GM19372 (cell line): ENCODE measurements around the gene PPP1R9B.

Experiments
- ATAC-seq: cut with Tn5 transposase; IDR thresholded peaks from one replicate; pipeline ENCODE4 v1.9.1; 2021; ENCODE audit warnings: mild to moderate bottlenecking, low read depth, moderate library complexity; ENCODE audit not compliant: unreplicated experiment

PPP1R9B gene

GRCh38 chr17:50096092-50096491 lies 54.4 kb downstream of the PPP1R9B start:
- ATAC-seq: no peak

GRCh38 chr17:50095626-50096037 lies 54.8 kb downstream of the PPP1R9B start:
- no peak for ATAC-seq

- ATAC-seq: peak; percentile 91
These were observed 55.5 kb downstream of the PPP1R9B start, which contains the start of gene PDK2 for GRCh38 chr17:50094753-50095619. TSS of gene PDK2 (plus strand) at chr17:50095351. CDS start at chr17:50095436, 85 bp downstream.

DNA sequence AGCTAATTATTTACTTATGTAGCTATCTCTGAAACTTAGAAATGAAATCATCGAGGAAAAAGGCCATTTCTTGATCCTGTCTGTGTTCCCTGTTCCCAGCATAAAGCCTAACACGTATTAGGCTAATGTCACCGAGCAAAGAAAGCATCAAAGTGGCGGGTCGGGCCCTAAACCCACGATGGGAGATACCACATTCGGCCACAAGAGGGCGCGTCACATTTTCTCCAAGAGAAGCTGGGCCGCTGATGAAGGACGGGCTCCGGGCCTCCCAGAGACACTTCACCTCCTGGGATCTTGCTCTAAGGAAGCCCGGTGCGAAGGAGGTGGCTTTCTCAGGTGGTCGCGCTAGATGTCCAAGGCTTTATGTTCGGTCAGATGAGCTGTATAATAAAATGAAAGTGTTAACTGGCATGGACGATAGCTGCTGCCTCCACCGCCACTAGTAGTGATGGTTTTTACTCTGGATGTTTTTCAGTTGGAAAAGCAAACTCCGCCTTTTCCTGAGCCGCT lies 56.2 kb downstream of the PPP1R9B start:
- no peak for ATAC-seq

GRCh38 chr17:50093807-50094206 lies 56.7 kb downstream of the PPP1R9B start:
- no peak for ATAC-seq

DNA sequence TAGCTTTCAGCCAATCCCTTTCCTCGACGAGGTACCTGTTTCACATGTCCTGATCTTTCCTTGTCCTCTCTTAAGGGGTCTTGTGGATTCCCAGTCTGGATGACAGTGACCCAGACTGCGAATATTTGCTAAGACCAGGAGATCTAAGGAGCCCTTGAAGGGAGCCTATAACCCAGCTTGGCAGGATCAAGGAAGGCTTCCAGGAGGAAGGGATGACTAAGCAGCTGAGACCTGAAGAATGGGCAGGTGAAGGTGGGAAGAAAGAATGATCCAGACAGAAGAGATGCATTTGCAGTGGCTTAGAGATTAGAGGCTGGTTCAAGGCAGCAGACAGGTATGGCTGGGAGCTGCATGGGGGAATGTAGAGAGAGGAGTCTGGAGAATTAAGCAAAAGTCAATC lies 57.2 kb downstream of the PPP1R9B start:
- no peak for ATAC-seq

GRCh38 chr17:50091918-50092285 lies 58.6 kb downstream of the PPP1R9B start:
- no peak for ATAC-seq

DNA sequence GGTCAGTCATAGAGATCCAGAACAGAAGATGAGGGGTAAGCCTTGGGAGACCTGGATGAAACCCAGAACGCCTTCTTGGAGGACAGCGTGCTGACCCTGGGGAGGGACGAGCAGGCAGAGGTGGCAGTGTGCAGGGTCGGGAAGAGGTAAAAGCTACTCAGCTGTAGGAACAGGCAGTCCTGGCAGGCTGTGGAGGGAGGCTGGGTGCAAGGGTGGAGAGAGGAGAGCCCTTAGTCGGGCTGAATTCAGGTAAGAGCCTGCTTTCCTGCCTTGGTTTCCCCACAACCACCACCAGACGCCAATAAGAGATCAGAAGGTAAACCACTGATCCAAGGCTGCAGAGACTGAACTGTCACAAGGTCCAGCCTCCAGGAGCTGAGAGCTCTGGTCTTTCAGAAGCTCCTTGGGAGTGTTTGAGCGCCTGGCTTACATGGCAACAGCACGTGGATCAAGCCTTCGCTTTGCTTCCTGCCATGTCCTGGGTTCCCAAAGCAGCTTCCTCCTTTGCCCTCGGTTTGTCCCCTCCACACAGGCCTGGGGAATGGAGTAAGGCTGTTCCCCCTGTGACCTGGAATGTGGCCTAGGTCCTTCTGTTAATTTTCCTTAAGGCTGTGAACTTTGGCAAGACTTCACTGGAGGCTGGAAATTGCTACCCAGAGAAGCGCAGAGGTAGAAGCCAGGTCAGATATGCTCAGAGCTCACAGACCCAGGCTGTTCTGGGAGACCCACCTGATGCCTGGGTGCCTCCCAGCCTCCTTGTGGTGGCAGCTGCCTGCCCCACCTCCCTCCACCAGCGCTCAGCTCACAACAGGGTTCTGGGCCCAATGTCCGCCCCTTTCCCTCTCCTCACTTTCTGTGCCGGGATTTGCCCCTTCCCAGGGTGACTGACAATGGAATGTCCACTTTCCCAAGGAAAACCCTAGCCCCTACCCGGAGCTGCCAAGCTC lies 59.2 kb downstream of the PPP1R9B start:
- ATAC-seq: no peak

DNA sequence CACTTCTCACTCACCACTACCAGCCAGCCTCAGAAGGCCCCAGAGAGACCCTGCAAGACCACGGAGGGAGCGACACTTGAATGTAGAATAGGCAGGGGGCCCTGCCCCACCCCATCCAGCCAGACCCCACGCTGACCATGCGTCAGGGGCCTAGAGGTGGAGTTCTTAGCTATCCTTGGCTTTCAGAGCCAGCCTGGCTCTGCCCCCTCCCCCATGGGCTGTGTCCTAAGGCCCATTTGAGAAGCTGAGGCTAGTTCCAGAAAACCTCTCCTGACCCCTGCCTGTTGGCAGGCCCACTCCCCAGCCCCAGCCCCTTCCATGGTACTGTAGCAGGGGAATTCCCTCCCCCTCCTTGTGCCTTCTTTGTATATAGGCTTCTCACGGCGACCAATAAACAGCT lies 60.4 kb downstream of the PPP1R9B start:
- no peak for ATAC-seq

DNA sequence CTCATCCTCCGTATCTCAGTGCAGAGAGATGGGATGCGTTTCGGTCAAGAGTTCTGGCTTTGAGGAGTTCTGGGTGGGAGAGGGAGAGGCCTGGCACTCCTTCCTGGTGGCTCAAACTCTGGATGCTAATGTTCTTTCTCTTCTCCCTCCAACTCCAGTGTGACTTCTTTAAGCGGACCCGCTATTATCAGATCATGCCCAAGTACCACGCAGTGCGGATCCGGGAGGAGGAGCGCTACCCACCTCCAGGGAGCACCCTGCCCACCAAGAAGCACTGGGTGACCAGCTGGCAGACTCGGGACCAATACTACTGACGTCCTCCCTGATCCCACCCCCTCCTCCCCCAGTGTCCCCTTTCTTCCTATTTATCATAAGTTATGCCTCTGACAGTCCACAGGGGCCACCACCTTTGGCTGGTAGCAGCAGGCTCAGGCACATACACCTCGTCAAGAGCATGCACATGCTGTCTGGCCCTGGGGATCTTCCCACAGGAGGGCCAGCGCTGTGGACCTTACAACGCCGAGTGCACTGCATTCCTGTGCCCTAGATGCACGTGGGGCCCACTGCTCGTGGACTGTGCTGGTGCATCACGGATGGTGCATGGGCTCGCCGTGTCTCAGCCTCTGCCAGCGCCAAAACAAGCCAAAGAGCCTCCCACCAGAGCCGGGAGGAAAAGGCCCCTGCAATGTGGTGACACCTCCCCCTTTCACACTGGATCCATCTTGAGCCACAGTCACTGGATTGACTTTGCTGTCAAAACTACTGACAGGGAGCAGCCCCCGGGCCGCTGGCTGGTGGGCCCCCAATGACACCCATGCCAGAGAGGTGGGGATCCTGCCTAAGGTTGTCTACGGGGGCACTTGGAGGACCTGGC lies 61.3 kb downstream of the PPP1R9B start:
- no peak for ATAC-seq

GRCh38 chr17:50087912-50088405 lies 62.5 kb downstream of the PPP1R9B start:
- no peak for ATAC-seq

DNA sequence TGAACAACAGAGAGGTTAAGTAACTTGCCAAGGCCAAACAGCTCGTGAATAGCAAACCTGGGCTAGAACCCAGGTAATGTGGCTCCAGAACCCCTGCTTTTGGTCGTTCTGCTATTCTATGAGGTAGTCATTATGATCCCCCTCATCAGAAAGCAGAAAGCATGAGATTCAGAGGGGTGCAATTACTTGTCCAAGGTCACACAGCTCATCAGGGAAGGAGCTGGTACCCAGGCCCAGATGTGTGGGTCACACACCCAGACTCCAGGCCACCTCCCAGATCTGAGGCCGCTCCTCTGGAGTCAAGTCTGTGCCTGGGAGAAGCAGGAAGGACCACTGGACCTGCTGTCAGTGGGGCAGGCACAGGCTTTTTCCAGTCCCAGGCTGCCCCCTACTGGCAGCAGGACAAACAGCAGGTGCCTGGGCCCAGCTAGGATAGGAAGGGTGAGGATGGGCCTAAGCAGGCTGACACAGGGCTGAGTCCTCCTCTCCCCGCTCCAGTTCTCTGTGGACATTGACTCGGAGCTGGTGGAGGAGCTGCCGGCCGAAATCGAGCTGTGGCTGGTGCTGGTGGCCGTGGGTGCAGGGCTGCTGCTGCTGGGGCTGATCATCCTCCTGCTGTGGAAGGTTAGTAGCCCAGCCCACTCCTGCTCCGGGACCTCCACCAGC lies 63.1 kb downstream of the PPP1R9B start:
- no peak for ATAC-seq
